Bronchial epithelial cell (primary cell): ENCODE data around the gene TNS2. TPM values are rescaled to one million over a fixed set of nuclear protein-coding genes. Genes with fewer than 3 reads are reported as not detected.

Experiments
- DNase-seq: peaks from one replicate; pipeline ENCODE4 v3.0.0-alpha.2; 2010; ENCODE audit warnings: low read depth
- FAIRE-seq: peaks from 2 replicates; lab custom pipeline; 2011; peaks lifted over from hg19 to GRCh38; lab: Jason Lieb, UNC
- H3K27me3 ChIP-seq: 2 replicates; pipeline ENCODE4 v1.5.1; 2011; ENCODE audit warnings: low read length; ENCODE audit not compliant: control insufficient read depth, insufficient read depth
- H3K36me3 ChIP-seq: 2 replicates; pipeline ENCODE4 v1.5.1; 2011; ENCODE audit warnings: low read length; ENCODE audit not compliant: control insufficient read depth, insufficient read depth
- H3K4me3 ChIP-seq: 2 replicates; pipeline ENCODE4 v1.5.1; 2011; ENCODE audit warnings: mild to moderate bottlenecking, low read depth, low read length, control low read depth
- total RNA-seq: library from RNA; depleted of rRNA; stranded (reverse); fragments of >200 nt; gene quantifications from 2 replicates; pipeline ENCODE4 v1.2.1, GENCODE V29; 2014
- TF ChIP-seq, protein P1 (sequence below): IDR thresholded peaks from 2 replicates; pipeline ENCODE4 v1.5.1; 2011; ENCODE audit warnings: mild to moderate bottlenecking, moderate library complexity, low read length, control low read depth, inconsistent platforms; ENCODE audit not compliant: insufficient read depth, severe bottlenecking

Gene TNS2
- total RNA-seq, 1 donor from 2014 or later: 1.3 TPM

- Histone ChIP-seq H3K36me3 (peaks cover 23% of the 10 kb centered on the region), H3K27me3 (no peaks in the 10 kb centered on the region), H3K4me3 (no peak overlapping the region)
- TF ChIP-seq, protein P1, sequence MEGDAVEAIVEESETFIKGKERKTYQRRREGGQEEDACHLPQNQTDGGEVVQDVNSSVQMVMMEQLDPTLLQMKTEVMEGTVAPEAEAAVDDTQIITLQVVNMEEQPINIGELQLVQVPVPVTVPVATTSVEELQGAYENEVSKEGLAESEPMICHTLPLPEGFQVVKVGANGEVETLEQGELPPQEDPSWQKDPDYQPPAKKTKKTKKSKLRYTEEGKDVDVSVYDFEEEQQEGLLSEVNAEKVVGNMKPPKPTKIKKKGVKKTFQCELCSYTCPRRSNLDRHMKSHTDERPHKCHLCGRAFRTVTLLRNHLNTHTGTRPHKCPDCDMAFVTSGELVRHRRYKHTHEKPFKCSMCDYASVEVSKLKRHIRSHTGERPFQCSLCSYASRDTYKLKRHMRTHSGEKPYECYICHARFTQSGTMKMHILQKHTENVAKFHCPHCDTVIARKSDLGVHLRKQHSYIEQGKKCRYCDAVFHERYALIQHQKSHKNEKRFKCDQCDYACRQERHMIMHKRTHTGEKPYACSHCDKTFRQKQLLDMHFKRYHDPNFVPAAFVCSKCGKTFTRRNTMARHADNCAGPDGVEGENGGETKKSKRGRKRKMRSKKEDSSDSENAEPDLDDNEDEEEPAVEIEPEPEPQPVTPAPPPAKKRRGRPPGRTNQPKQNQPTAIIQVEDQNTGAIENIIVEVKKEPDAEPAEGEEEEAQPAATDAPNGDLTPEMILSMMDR: no peak
- DNase-seq (no peak), FAIRE-seq (no peak)
Measured at GRCh38 chr12:53074999-53075370, 25.1 kb downstream of the TNS2 start.

DNA sequence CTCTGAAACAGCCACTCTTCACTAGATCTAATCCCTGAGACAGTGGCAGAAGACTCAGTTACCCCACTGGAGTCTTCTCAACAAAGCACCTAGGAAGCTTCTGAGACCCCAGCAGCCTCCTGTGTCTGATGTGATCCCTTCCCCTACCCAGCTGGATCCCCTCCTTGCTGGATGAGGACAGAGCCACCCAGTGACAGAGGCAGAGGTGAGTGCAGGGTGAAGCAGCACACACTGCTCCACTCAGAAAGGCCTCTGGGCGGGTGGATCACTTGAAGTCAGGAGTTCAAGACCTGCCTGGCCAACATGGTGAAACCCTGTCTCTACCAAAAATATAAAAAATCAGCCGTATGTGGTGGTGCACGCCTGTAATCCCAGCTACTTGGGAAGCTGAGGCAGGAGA, 26.6 kb downstream of the TNS2 start:
- FAIRE-seq (no peak), DNase-seq (no peak)
- H3K36me3 ChIP-seq: peaks cover 21% of the 10 kb centered on the region
- no peaks in the 10 kb centered on the region for H3K27me3 ChIP-seq
- H3K4me3 ChIP-seq: no peak overlapping the region
- TF ChIP-seq, protein P1: no peak

DNA sequence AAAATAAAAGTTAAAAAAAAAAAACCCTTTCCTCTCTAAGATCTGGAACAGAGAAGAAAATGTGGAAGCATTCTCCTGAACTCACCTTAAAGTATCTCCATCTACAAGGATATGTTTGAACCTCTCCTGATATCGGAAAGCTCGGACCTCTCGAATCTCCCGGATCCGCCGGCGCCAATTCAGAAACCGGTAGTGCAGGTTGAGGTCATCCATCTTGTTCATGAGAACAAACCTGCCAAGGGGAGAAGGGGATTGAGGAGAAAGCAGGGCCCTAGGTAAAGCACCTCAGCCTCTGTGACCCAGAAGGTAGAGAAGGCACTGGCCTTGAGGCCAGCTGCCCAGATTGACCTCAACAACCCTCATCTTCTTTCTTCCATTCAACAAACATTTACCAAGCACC, 27.2 kb downstream of the TNS2 start:
- H3K4me3 ChIP-seq: no peak overlapping the region
- H3K36me3 ChIP-seq: peaks cover 21% of the 10 kb centered on the region
- FAIRE-seq (no peak), DNase-seq (no peak)
- TF ChIP-seq, protein P1: no peak
- H3K27me3 ChIP-seq: no peaks in the 10 kb centered on the region

DNA sequence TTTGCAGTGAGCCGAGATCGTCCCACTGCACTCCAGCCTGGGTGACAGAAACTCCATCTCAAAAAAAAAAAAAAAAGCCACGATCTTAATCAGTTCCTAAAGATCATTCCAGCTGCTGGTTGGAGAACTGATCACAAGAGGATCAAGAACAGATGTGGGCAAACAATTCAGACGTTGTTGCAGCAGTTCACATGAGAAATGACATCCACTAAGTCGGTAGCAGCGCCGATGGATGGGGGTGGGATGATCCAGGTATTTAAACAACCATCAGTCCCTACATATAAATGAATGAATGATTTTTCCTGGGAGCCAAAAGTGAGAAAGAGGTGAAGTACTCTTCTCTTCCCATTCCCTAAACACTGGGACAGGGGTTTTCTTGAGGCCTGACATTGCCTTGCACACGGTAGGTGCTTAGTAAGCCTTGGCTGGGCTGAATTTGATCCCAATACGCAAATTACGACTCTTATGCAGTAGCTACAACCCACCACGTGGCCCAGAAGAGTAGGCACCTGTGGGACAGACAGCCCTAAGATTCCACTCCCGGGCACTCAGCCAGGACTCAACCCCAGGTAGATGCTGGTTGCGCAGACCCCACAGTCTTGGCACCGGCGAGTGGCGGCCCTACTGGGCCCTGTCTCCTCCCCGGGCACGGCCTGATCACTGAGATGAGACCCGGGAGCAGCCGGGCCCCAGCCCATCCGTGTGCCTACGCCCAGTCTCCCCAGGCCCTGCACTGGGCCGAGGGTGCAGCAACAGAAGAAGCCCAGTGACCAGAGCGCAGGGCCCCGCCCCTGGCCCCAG, 28.8 kb downstream of the TNS2 start:
- FAIRE-seq (no peak), DNase-seq (peak; percentile 37)
- Histone ChIP-seq H3K27me3 (no peaks in the 10 kb centered on the region), H3K36me3 (peaks cover 20% of the 10 kb centered on the region), H3K4me3 (peak overlapping the region; percentile 56)
- TF ChIP-seq, protein P1: no peak

DNA sequence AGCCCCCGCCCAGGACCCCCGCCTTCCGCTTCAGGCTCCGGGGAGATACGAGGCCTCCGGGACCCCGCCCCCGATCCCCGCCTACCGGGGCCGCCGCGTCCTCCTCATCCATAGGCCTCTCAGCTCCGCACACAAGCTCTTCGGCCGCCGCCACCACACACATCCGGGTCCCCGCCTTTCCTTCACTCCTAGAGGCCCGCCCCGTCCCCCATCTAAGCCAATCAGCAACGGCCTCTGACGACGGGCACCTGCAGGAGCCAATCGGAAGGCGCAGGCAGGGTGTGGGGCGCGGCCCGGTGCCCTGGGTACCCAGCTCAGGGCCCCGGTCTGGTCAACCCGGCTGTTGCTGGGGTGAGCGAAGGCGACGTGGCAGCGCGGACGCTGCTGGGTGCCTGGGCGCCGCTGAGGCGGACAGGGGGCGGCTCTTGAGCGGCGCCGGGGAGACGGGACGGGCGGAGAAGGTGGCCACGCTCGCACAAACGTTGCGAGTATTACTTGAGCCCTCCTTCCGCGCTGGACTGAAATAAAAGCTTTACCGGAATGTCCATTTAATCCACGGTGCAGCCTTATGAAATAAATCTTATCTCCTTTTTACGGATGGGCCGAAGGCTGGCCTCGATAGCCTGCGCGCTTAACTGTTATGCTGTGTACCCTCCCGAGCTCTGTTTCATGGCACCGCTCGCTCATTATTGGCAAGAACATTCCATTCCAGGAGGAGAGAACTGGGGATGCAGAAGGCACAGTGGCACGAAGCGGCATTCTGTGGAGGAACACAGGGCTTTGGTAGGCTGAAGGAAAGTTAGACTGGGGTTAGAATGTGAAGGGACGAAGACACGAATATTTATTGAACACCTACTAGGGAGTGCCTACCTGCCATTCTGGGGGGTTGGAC, 29.6 kb downstream of the TNS2 start, which contains the start of gene SPRYD3:
SPRYD3 (minus strand) TSS at position 165 of the 892 bp plus-strand sequence; CDS start at position 108, 57 bp downstream.
- DNase-seq (peak; percentile 77), FAIRE-seq (no peak)
- H3K27me3 ChIP-seq: no peaks in the 10 kb centered on the region
- H3K4me3 ChIP-seq: peak within 1 kb of the TSS; percentile 56
- peaks cover 15% of the 10 kb centered on the region for H3K36me3 ChIP-seq
- TF ChIP-seq, protein P1: no peak
